Thyroid gland (tissue), 4 donors: ENCODE results near the gene MAGI2. TPM values are rescaled to one million over a fixed set of nuclear protein-coding genes. Genes with fewer than 3 reads are reported as not detected.

Source experiments
- DNase-seq, 2 donors: peaks; one replicate each; pipeline ENCODE4 v3.0.0-alpha.2; 2019
- H3K27ac ChIP-seq, 3 donors: fragments of 200-600 bp; sonication (generic); 1 replicate in 2 of 3; 2 replicates in 1 of 3; pipeline ENCODE4 v1.5.1; 2016 to 2019; ENCODE audit warnings: mild to moderate bottlenecking in 1 of 3, moderate library complexity in 1 of 3
- H3K27me3 ChIP-seq: fragments of 200-600 bp; sonication (generic); one replicate; pipeline ENCODE4 v1.5.1; 2019
- H3K36me3 ChIP-seq, 2 donors: fragments of 200-600 bp; sonication (generic); one replicate each; pipeline ENCODE4 v1.5.1; 2016 to 2019
- H3K4me1 ChIP-seq, 2 donors: fragments of 200-600 bp; sonication (generic); one replicate each; pipeline ENCODE4 v1.5.1; 2017 to 2019
- H3K4me3 ChIP-seq, 3 donors: fragments of 200-600 bp; sonication (generic); replicated peaks in 1 of 3; 1 replicate in 2 of 3; 2 replicates in 1 of 3; pipeline ENCODE4 v1.5.1; 2016; ENCODE audit warnings: mild to moderate bottlenecking in 1 of 3
- H3K9me3 ChIP-seq: fragments of 200-600 bp; sonication (generic); one replicate; pipeline ENCODE4 v1.5.1; 2017
- CTCF ChIP-seq, 6 experiments: fragments of 200-600 bp in 3 of 6; fragments of 450-650 bp in 3 of 6; sonication (generic) in 3 of 6; IDR thresholded peaks; one replicate each; pipeline ENCODE4 v1.5.1; 2016 to 2019; ENCODE audit warnings: antibody characterized with exemption in 6 of 6, mild to moderate bottlenecking in 2 of 6, inconsistent platforms in 1 of 6, moderate library complexity in 1 of 6
- POLR2A ChIP-seq, 2 donors: fragments of 450-650 bp; IDR thresholded peaks; one replicate each; pipeline ENCODE4 v1.6.1; 2017; ENCODE audit warnings: antibody characterized with exemption in 2 of 2, mild to moderate bottlenecking in 2 of 2, moderate library complexity in 1 of 2
- WGBS, 2 donors: methylation state at CpG; one replicate each; pipeline ENCODE4 v1.1.5; 2017; 5-methylcytosine and 5-hydroxymethylcytosine counted together
- intact Hi-C: fragments of 100-400 bp; cut with DNase I; formaldehyde crosslinking; loops from one replicate; pipeline ENCODE4 v1.15.1; 2023
- total RNA-seq, 4 donors: library from RNA; depleted of rRNA; stranded (reverse); fragments of >200 nt; gene quantifications; one replicate each; pipeline ENCODE4 v1.2.3, GENCODE V29; 2016

The MAGI2 gene
- total RNA-seq, 4 donors from 2014 or later = 20.7 to 31.1 (median 26.0) TPM

GRCh38 chr7:79430391-79430790 lies 23.1 kb downstream of the MAGI2 start:
- no peak for TF ChIP-seq POLR2A (IDR thresholded peaks at IDR 0.05)
- no peak for TF ChIP-seq CTCF (IDR thresholded peaks at IDR 0.05)
- Histone ChIP-seq H3K27ac (no peak overlapping the region), H3K9me3 (no peaks in the 10 kb centered on the region), H3K36me3 (no peaks in the 10 kb centered on the region), H3K27me3 (no peaks in the 10 kb centered on the region), H3K4me1 (no peaks in the 10 kb centered on the region), H3K4me3 (no peak overlapping the region)
- intact Hi-C loops = no loop called here
- WGBS, 2 donors = 96 to 97% methylated on average over 2 of the region's 2 CpGs
- DNase-seq = no peak

GRCh38 chr7:79425665-79426064 lies 27.8 kb downstream of the MAGI2 start:
- H3K27me3 ChIP-seq = no peaks in the 10 kb centered on the region
- H3K27ac ChIP-seq = no peak overlapping the region
- H3K4me1 ChIP-seq = no peaks in the 10 kb centered on the region
- WGBS, 2 donors = 81 to 83% methylated on average over 7 of the region's 7 CpGs
- intact Hi-C loops = no loop called here
- H3K36me3 ChIP-seq = no peaks in the 10 kb centered on the region
- TF ChIP-seq POLR2A (IDR thresholded peaks at IDR 0.05) (no peak), CTCF (IDR thresholded peaks at IDR 0.05) (no peak)
- DNase-seq = no peak
- no peak overlapping the region for H3K4me3 ChIP-seq
- H3K9me3 ChIP-seq = no peaks in the 10 kb centered on the region

GRCh38 chr7:79421751-79422150 lies 31.7 kb downstream of the MAGI2 start:
- H3K27ac ChIP-seq = no peak overlapping the region
- no peaks in the 10 kb centered on the region for H3K4me1 ChIP-seq
- intact Hi-C loops = no loop called here
- no peaks in the 10 kb centered on the region for H3K27me3 ChIP-seq
- DNase-seq = no peak
- WGBS, 2 donors = 91 to 93% methylated on average over 3 of the region's 3 CpGs
- no peak for TF ChIP-seq POLR2A (IDR thresholded peaks at IDR 0.05)
- no peak for TF ChIP-seq CTCF (IDR thresholded peaks at IDR 0.05)
- no peak overlapping the region for H3K4me3 ChIP-seq
- H3K9me3 ChIP-seq = no peaks in the 10 kb centered on the region
- H3K36me3 ChIP-seq = no peaks in the 10 kb centered on the region

GRCh38 chr7:79420464-79420863 lies 33.0 kb downstream of the MAGI2 start:
- no peak for DNase-seq
- intact Hi-C loops = no loop called here
- TF ChIP-seq CTCF (IDR thresholded peaks at IDR 0.05) = no peak
- TF ChIP-seq POLR2A (IDR thresholded peaks at IDR 0.05) = no peak
- Histone ChIP-seq H3K27ac (no peak overlapping the region), H3K9me3 (no peaks in the 10 kb centered on the region), H3K27me3 (no peaks in the 10 kb centered on the region), H3K4me1 (no peaks in the 10 kb centered on the region), H3K36me3 (no peaks in the 10 kb centered on the region), H3K4me3 (no peak overlapping the region)
- 57 to 60% methylated on average over 2 of the region's 2 CpGs for WGBS, 2 donors

- H3K4me3 ChIP-seq = no peak overlapping the region
- DNase-seq = no peak
- TF ChIP-seq CTCF (IDR thresholded peaks at IDR 0.05) = no peak
- no peak for TF ChIP-seq POLR2A (IDR thresholded peaks at IDR 0.05)
- no peaks in the 10 kb centered on the region for H3K9me3 ChIP-seq
- no peak overlapping the region for H3K27ac ChIP-seq
- H3K27me3 ChIP-seq = no peaks in the 10 kb centered on the region
- no peaks in the 10 kb centered on the region for H3K4me1 ChIP-seq
- intact Hi-C loops = no loop called here
- no peaks in the 10 kb centered on the region for H3K36me3 ChIP-seq
Measured at GRCh38 chr7:79414910-79415309, 38.6 kb downstream of the MAGI2 start.
